H4 (cell line): ENCODE results near the gene PCDHB1. TPM values are rescaled to one million over a fixed set of nuclear protein-coding genes. Genes with fewer than 3 reads are reported as not detected.
"Not testable (repeated sequence)": the region's sequence is repeated elsewhere in the genome, so short reads cannot be mapped to it uniquely, and the experiment has no call there.

Experiments
- DNase-seq: peaks from one replicate; pipeline ENCODE4 v3.0.0-alpha.2; 2015; ENCODE audit warnings: low spot score
- total RNA-seq: library from RNA; depleted of rRNA; stranded (reverse); fragments of >200 nt; shearing (Covaris generic); gene quantifications from 2 replicates; pipeline ENCODE4 v1.2.3, GENCODE V29; 2014; rRNA removed

Gene PCDHB1
- total RNA-seq, 1 experiment from 2014 or later = not detected

- no peak for DNase-seq
These were observed 31.1 kb downstream of the PCDHB1 start for GRCh38 chr5:141082228-141082627.

- DNase-seq = peak; percentile 80
These were observed 33.4 kb downstream of the PCDHB1 start for GRCh38 chr5:141084487-141084989.

DNA sequence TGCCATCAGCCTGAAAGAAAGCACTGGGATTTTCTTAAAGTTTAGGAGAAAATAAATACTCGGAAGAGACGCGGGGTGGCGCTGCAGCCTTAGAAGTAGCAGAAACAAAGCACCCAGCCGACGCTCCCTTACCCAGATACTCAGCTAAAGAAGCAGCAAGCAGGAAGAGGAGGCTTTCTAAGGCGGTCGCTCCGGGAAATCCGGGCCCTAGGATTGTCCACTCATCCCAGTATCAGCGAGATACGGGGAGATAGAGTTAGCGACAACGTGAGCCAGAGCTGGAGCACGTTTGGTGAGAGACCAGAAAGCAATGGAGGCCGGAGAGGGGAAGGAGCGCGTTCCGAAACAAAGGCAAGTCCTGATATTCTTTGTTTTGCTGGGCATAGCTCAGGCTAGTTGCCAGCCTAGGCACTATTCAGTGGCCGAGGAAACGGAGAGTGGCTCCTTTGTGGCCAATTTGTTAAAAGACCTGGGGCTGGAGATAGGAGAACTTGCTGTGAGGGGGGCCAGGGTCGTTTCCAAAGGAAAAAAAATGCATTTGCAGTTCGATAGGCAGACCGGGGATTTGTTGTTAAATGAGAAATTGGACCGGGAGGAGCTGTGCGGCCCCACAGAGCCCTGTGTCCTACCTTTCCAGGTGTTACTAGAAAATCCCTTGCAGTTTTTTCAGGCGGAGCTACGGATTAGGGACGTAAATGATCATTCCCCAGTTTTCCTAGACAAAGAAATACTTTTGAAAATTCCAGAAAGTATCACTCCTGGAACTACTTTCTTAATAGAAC lies 43.5 kb downstream of the PCDHB1 start, which contains the start of gene PCDHB2:
Gene PCDHB2, plus strand, starts transcription at position 135 of the 782 bp plus-strand sequence. Its CDS starts 176 bp downstream, at position 311.
- DNase-seq = peak; percentile 83

DNA sequence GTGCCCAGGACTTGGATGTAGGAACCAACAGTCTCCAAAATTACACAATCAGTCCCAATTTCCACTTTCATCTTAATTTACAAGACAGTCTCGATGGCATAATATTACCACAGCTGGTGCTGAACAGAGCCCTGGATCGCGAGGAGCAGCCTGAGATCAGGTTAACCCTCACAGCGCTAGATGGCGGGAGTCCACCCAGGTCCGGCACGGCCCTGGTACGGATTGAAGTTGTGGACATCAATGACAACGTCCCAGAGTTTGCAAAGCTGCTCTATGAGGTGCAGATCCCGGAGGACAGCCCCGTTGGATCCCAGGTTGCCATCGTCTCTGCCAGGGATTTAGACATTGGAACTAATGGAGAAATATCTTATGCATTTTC lies 44.1 kb downstream of the PCDHB1 start:
- no peak for DNase-seq

- not testable (repeated sequence) for DNase-seq
These were observed 45.0 kb downstream of the PCDHB1 start for GRCh38 chr5:141096181-141096580.

DNA sequence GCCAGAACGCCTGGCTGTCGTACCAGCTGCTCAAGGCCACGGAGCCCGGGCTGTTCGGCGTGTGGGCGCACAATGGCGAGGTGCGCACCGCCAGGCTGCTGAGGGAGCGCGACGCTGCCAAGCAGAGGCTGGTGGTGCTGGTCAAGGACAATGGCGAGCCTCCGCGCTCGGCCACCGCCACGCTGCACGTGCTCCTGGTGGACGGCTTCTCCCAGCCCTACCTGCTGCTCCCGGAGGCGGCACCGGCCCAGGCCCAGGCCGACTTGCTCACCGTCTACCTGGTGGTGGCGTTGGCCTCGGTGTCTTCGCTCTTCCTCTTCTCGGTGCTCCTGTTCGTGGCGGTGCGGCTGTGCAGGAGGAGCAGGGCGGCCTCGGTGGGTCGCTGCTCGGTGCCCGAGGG lies 45.4 kb downstream of the PCDHB1 start:
- DNase-seq = not testable (repeated sequence)

- DNase-seq = no peak
These were observed 49.1 kb downstream of the PCDHB1 start, which contains the start of gene PCDHB3 for GRCh38 chr5:141100243-141100805. PCDHB3 (plus strand) TSS chr5:141100473; CDS start chr5:141100650, 177 bp downstream.

- DNase-seq = no peak
These were observed 49.9 kb downstream of the PCDHB1 start for GRCh38 chr5:141101059-141101458.

GRCh38 chr5:141102070-141102469 lies 50.9 kb downstream of the PCDHB1 start:
- not testable (repeated sequence) for DNase-seq

DNA sequence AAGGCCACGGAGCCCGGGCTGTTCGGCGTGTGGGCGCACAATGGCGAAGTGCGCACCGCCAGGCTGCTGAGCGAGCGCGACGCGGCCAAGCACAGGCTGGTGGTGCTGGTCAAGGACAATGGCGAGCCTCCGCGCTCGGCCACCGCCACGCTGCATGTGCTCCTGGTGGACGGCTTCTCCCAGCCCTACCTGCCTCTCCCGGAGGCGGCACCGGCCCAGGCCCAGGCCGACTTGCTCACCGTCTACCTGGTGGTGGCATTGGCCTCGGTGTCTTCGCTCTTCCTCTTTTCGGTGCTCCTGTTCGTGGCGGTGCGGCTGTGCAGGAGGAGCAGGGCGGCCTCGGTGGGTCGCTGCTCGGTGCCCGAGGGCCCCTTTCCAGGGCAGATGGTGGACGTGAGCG lies 51.3 kb downstream of the PCDHB1 start:
- DNase-seq = not testable (repeated sequence)

DNA sequence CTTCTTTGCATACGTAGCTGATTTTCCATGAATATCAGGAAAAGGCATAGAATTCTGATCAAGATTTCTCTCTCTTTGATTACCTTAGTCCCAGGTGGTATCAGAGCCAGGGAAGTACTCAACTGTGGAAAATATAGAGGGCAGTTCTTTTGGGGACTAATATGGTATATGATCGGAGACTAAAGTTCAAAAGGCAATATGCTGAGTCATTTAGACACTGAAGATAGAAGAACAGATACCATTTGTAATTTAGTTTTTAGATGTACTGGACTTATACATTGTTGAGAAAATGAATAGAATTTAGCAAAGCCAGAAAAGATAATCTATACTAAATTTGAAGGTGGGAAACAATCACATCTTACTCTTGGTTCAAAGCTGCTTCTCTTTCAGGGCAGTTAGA lies 54.2 kb downstream of the PCDHB1 start:
- DNase-seq = no peak

Other genes starting within 250 kb of the PCDHB1 start
- gene PCDHA4, start 244.3 kb upstream of the PCDHB1 start, total RNA-seq = 0.02 and 0.04 TPM in 2 replicates
- gene PCDHA5, start 229.8 kb upstream of the PCDHB1 start, total RNA-seq = 0.25 and 1.1 TPM in 2 replicates
- gene PCDHA6, start 223.4 kb upstream of the PCDHB1 start, total RNA-seq = 0.06 TPM in 1 of 2 replicates, not detected in the other
- 0.04 and 0.06 TPM in 2 replicates for gene PCDHA7, start 217.1 kb upstream of the PCDHB1 start, total RNA-seq
- 0.04 and 0.17 TPM in 2 replicates for gene PCDHA8, start 210.2 kb upstream of the PCDHB1 start, total RNA-seq
- 0.08 TPM in 1 of 2 replicates, not detected in the other for gene PCDHA9, start 203.0 kb upstream of the PCDHB1 start, total RNA-seq
- gene PCDHA10, start 195.5 kb upstream of the PCDHB1 start, total RNA-seq = 0.02 and 0.08 TPM in 2 replicates
- gene PCDHA11, start 182.4 kb upstream of the PCDHB1 start, total RNA-seq = 5.0 and 7.7 TPM in 2 replicates
- 0.21 and 0.60 TPM in 2 replicates for gene PCDHA12, start 176.1 kb upstream of the PCDHB1 start, total RNA-seq
- 0.41 and 0.50 TPM in 2 replicates for gene PCDHA13, start 169.2 kb upstream of the PCDHB1 start, total RNA-seq
- 1.1 TPM in 2 replicates for gene PCDHAC1, start 125.1 kb upstream of the PCDHB1 start, total RNA-seq
- 1.5 and 1.8 TPM in 2 replicates for gene PCDHAC2, start 84.9 kb upstream of the PCDHB1 start, total RNA-seq
- gene PCDHB2, start 43.2 kb downstream of the PCDHB1 start, total RNA-seq = 15.0 and 26.2 TPM in 2 replicates
- gene PCDHB3, start 49.1 kb downstream of the PCDHB1 start, total RNA-seq = 0.21 TPM in 2 replicates
- 0.21 TPM in 1 of 2 replicates, not detected in the other for gene PCDHB4, start 70.4 kb downstream of the PCDHB1 start, total RNA-seq
- gene PCDHB5, start 83.8 kb downstream of the PCDHB1 start, total RNA-seq = 1.0 and 1.2 TPM in 2 replicates
- 3.6 and 4.1 TPM in 2 replicates for gene PCDHB6, start 98.7 kb downstream of the PCDHB1 start, total RNA-seq
- gene PCDHB7, start 121.3 kb downstream of the PCDHB1 start, total RNA-seq = 5.1 and 6.9 TPM in 2 replicates
- 12.4 and 12.7 TPM in 2 replicates for gene PCDHB8, start 126.4 kb downstream of the PCDHB1 start, total RNA-seq
- gene PCDHB16, start 131.0 kb downstream of the PCDHB1 start, total RNA-seq = 3.3 and 3.7 TPM in 2 replicates
- 10.0 and 11.9 TPM in 2 replicates for gene PCDHB9, start 135.8 kb downstream of the PCDHB1 start, total RNA-seq
- gene PCDHB10, start 141.0 kb downstream of the PCDHB1 start, total RNA-seq = 2.9 and 4.5 TPM in 2 replicates
- gene PCDHB11, start 148.3 kb downstream of the PCDHB1 start, total RNA-seq = 4.5 and 5.6 TPM in 2 replicates
- gene PCDHB12, start 157.3 kb downstream of the PCDHB1 start, total RNA-seq = 5.2 and 5.6 TPM in 2 replicates
- gene PCDHB13, start 162.5 kb downstream of the PCDHB1 start, total RNA-seq = 1.2 and 2.0 TPM in 2 replicates
- 5.6 and 6.2 TPM in 2 replicates for gene PCDHB14, start 172.0 kb downstream of the PCDHB1 start, total RNA-seq
- 0.16 and 2.1 TPM in 2 replicates for gene PCDHB15, start 194.0 kb downstream of the PCDHB1 start, total RNA-seq